Glutamatergic neuron (in vitro differentiated cells): Measurements from ENCODE around the gene CLDN7. TPM values are rescaled to one million over a fixed set of nuclear protein-coding genes. Genes with fewer than 3 reads are reported as not detected.

Source experiments
- DNase-seq: peaks from one replicate; pipeline ENCODE4 v3.0.0; 2022
- H3K27ac Mint-ChIP-seq: one replicate; pipeline ENCODE4 v1.8.0; 2020; ENCODE audit warnings: mild to moderate bottlenecking, mixed read lengths, inconsistent platforms; ENCODE audit not compliant: unreplicated experiment
- H3K27me3 Mint-ChIP-seq: one replicate; pipeline ENCODE4 v1.8.0; 2020; ENCODE audit warnings: mild to moderate bottlenecking, moderate library complexity, mixed read lengths, inconsistent platforms; ENCODE audit not compliant: unreplicated experiment
- H3K36me3 Mint-ChIP-seq: one replicate; pipeline ENCODE4 v1.8.0; 2020; ENCODE audit warnings: mild to moderate bottlenecking, mixed read lengths, inconsistent platforms; ENCODE audit not compliant: unreplicated experiment
- H3K4me1 Mint-ChIP-seq: one replicate; pipeline ENCODE4 v1.8.0; 2020; ENCODE audit warnings: mild to moderate bottlenecking, low read depth, mixed read lengths, inconsistent platforms; ENCODE audit not compliant: unreplicated experiment
- H3K4me3 Mint-ChIP-seq: one replicate; pipeline ENCODE4 v1.8.0; 2020; ENCODE audit warnings: mild to moderate bottlenecking, mixed read lengths, inconsistent platforms; ENCODE audit not compliant: unreplicated experiment
- H3K9me3 Mint-ChIP-seq: one replicate; pipeline ENCODE4 v1.8.0; 2020; ENCODE audit warnings: mild to moderate bottlenecking, moderate library complexity, mixed read lengths, inconsistent platforms; ENCODE audit not compliant: unreplicated experiment
- total RNA-seq: library from RNA; stranded (reverse); fragmentation: NEBNext Ultra II Directional; extraction: Animal tissue kit (Norgen Biotek cat#: 25700); gene quantifications from one replicate; pipeline ENCODE4 v1.2.1, GENCODE V29; 2021; ENCODE audit not compliant: unreplicated experiment
- TF ChIP-seq, protein P1 (sequence below): fragments of 200-600 bp; sonication (generic); IDR thresholded peaks from one replicate; pipeline ENCODE4 v1.5.0; 2021; ENCODE audit not compliant: partially characterized antibody, unreplicated experiment

The CLDN7 gene
- total RNA-seq, 1 donor from 2014 or later, result 0.44 TPM

GRCh38 chr17:7307686-7308624 is 45.7 kb upstream of the CLDN7 start:
- Mint-ChIP-seq H3K36me3 (peaks cover 10% of the 10 kb centered on the region), H3K9me3 (peaks cover 21% of the 10 kb centered on the region), H3K27ac (peak overlapping the region; percentile 99), H3K27me3 (peaks cover 13% of the 10 kb centered on the region), H3K4me1 (peaks cover 11% of the 10 kb centered on the region), H3K4me3 (peak overlapping the region; percentile 99)
- peak; percentile 60 for DNase-seq
- TF ChIP-seq, protein P1, sequence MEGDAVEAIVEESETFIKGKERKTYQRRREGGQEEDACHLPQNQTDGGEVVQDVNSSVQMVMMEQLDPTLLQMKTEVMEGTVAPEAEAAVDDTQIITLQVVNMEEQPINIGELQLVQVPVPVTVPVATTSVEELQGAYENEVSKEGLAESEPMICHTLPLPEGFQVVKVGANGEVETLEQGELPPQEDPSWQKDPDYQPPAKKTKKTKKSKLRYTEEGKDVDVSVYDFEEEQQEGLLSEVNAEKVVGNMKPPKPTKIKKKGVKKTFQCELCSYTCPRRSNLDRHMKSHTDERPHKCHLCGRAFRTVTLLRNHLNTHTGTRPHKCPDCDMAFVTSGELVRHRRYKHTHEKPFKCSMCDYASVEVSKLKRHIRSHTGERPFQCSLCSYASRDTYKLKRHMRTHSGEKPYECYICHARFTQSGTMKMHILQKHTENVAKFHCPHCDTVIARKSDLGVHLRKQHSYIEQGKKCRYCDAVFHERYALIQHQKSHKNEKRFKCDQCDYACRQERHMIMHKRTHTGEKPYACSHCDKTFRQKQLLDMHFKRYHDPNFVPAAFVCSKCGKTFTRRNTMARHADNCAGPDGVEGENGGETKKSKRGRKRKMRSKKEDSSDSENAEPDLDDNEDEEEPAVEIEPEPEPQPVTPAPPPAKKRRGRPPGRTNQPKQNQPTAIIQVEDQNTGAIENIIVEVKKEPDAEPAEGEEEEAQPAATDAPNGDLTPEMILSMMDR, result no peak

- Mint-ChIP-seq H3K27ac (peak within 1 kb of the TSS; percentile 99), H3K9me3 (peaks cover 21% of the 10 kb centered on the region), H3K4me1 (peaks cover 11% of the 10 kb centered on the region), H3K27me3 (peaks cover 13% of the 10 kb centered on the region), H3K4me3 (peak within 1 kb of the TSS; percentile 99), H3K36me3 (peaks cover 10% of the 10 kb centered on the region)
- TF ChIP-seq, protein P1, result no peak
- peak; percentile 100 for DNase-seq
Measured at GRCh38 chr17:7306911-7307685, 44.8 kb upstream of the CLDN7 start, which contains the start of gene EIF5A. Gene EIF5A (plus strand): TSS chr17:7307628. CDS start chr17:7309636, 2,008 bp downstream.

DNA sequence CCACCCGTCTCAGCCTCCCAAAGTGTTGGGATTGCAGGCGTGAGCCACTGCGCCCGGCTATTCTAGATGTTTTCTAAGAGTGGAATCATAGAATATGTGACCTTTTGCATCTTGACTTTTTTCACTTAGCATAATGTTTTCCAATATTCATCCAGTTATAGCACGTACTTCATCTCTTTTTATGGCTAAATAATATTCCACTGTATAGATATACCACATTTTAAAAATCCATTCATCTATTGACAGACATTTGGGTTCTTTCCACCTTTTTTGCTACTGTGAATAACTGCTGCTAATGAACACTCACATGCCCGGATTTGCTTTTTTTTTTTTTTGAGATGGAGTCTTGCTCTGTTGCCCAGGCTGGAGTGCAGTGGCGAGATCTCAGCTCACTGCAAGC is 41.9 kb upstream of the CLDN7 start:
- peaks cover 3% of the 10 kb centered on the region for H3K36me3 Mint-ChIP-seq
- peaks cover 12% of the 10 kb centered on the region for H3K9me3 Mint-ChIP-seq
- H3K27ac Mint-ChIP-seq, result no peak overlapping the region
- H3K4me1 Mint-ChIP-seq, result peaks cover 1% of the 10 kb centered on the region
- TF ChIP-seq, protein P1, result no peak
- no peak for DNase-seq
- no peak overlapping the region for H3K4me3 Mint-ChIP-seq
- peaks cover 13% of the 10 kb centered on the region for H3K27me3 Mint-ChIP-seq

DNA sequence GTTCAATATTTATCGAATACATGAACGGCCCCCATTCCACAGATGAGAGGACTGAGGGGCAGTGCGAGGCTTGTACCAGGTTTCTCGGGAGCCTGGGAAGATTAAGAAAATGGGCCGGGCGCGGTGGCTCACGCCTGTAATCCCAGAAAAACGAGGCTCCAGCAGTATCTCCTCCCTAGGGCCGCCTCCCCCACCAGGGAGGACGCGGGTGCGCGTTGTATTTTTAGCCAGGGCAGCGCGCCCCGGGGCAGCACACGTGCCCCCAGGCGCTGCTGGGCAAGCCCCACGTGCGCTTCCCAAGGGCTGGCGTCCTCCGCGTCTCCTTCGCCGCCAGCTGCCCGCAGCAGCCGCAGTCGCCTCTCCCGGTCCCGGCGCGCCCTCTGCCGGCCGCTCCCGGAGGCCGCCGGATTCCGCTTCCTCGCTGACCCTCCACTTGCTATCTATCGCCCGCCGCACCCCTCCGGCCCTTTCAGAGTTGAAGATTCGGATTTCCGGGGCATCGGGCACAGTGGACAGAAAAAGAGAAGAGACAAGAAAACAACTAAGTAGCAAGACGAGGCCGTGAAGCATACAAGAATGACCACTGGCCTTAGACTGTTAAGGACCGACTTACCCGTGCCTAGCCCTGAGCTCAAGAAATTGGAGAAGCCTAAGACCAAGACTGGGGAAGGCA is 34.0 kb upstream of the CLDN7 start:
- TF ChIP-seq, protein P1, result peak; percentile 95
- H3K36me3 Mint-ChIP-seq, result no peaks in the 10 kb centered on the region
- peak; percentile 93 for DNase-seq
- H3K27ac Mint-ChIP-seq, result peak overlapping the region; percentile 28
- peak overlapping the region; percentile 55 for H3K4me3 Mint-ChIP-seq
- H3K27me3 Mint-ChIP-seq, result peaks cover 22% of the 10 kb centered on the region
- H3K9me3 Mint-ChIP-seq, result peaks cover 8% of the 10 kb centered on the region
- no peaks in the 10 kb centered on the region for H3K4me1 Mint-ChIP-seq
